ENCODE data around the gene KDM4B. TPM values are rescaled to one million over a fixed set of nuclear protein-coding genes. Genes with fewer than 3 reads are reported as not detected.

KDM4B gene
- polyA plus RNA-seq, 4 donors: 18.5 to 31.9 (median 28.6) TPM

DNA sequence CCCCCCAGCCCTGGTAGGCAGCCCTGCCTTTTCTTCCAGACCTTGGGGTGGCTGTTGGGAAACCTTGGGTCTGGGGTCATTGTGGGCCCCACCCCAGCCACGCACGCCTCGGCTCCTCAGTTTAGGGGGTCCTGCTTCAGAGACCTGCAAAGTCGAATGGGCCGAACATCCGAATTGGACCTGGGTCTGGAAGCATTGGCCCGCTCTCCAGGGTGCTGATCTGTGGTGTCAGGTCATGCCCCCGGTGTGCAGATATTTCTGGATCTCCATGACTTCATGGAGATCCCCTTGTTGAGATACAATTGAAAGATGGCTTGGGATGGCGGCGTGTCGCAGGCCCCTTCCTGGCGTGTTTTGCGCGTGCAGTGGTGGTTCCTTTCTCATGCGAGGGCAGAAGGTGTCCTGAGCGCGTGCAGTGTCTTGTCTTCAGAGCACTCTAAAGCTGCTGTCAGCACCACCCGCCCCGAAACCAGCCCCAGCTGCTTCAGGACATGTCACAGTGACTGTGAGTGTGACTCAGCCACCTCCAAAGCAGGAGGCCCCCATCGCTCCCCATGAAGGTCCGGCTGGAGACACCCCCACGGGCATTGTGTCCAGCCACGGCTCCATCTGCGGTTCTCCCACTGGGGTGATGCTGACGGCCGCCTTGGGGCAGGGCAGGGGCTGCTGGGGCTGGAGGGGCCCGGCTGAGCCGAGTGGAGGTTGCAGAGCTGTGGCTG, 112.7 kb downstream of the KDM4B start:
- DNase-seq (ENCODE audit: low read depth in 4 of 4, low spot score in 2 of 4): no peak

DNA sequence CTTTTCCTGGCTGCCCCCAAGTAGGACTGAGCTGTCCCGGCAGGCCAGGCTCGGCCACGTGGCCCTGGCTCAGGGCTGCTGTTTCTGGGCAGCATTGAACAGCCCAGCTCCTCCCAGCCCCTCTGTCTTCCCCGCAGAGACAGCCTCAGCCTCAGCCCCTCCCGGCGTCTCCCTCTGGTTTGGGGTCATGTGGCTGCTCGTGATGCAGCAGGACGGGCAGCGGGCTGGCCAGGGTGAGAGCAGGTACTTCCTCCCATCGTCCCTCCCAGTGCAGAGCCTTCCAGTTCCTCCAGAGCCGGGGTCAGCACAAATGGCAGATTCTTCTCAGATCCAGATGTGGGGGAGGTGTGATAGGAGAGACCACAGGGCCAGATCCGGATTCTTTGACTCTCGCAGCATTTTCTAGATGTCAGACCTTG, 114.6 kb downstream of the KDM4B start:
- DNase-seq (ENCODE audit: low read depth in 4 of 4, low spot score in 2 of 4): no peak

DNA sequence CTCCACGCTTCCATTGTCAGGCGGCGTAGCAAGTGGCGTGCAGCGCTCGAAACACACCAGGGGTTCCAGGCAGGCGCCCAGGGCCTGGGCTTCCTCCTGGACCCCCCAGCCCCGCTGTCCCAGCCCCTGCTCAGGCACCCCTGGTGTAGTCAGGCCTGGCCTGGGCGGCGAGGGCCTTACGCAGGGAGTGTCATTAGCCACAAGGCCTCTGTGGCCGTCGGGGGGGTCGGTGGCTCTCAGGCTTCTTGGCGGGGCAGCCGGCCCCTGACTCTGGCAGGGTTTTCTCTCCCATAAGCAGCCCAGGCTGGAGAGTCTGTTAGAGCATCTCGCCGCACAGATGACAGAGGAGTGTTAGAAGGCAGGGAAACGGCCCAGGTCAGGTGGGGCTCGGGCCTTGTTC, 116.7 kb downstream of the KDM4B start:
- no peak for DNase-seq (ENCODE audit: low read depth in 4 of 4, low spot score in 2 of 4)

DNA sequence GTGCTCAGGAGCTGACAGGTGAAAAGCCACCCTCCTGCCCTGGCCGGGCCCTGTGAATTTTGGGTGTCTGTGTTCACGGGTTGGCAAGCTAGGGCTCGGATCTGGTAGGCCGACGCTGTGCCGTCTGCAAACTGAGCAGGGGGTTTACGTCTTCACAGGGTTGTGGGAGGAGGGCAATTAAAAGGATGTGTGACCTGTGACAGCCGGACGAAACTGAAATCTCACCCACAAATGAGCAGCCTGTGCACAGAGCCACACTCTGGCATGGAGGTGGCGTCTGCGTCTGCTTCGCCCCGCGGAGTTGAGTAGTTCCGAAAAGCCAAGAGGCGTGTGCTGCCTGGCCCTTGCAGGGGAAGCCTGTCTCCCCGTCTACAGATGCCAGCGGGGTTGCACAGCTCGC, 117.3 kb downstream of the KDM4B start:
- no peak for DNase-seq (ENCODE audit: low read depth in 4 of 4, low spot score in 2 of 4)

DNA sequence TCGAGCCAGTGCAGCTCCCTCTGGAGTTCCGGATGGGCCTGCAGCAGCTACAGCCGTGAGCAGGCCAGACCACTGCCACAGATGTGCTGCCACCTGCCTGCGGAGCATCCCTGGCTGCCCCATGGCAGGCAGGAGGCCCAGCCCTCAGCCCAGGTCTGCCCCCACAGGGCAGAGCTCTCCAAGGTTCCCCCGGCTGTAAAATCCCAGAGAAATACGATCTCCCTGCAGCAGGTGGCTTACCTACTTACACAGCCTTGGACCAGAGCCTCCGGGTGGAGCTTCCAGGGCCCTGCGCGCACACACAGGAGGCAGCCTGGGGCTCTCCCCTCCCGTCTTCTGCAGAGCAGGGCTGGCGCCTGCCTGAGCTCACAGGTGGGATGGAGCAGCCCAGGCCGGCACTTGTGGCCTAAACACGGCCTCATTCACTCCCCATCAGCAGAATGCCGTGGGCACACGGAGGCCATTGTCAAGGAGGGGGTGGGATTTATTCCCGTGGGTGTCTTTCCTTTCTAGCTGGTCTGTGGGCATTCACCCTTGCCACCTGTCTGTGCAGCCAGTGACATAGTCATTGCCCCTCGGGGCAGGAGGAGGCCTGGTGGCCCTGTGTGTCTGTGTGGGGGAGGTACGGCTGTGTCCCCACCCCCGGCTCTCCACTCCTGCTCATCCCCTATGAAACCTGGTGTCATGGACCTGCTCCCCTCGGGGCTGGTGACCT, 118.0 kb downstream of the KDM4B start:
- peak in 1 of 4 donors; percentile 31 for DNase-seq (ENCODE audit: low read depth in 4 of 4, low spot score in 2 of 4)

DNA sequence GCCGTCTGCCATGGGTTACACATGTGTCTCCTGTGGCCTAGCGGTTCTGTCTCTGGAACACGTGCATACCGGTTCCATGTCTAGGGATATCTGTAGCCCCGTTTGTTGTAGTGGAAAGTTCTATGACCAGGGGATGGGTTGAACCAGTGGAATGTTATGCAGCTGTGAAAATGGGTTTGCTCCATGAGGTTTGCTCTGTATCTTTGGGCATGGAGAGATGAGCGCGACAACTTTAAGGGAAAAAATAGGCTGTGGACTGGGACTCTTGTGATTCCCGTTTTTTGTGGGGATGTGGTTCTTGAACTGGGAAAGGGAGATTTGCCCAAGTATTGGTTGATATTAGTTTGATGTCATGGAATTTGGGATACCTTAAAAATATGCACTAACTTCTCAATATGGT, 120.4 kb downstream of the KDM4B start:
- DNase-seq (ENCODE audit: low read depth in 4 of 4, low spot score in 2 of 4): no peak

DNA sequence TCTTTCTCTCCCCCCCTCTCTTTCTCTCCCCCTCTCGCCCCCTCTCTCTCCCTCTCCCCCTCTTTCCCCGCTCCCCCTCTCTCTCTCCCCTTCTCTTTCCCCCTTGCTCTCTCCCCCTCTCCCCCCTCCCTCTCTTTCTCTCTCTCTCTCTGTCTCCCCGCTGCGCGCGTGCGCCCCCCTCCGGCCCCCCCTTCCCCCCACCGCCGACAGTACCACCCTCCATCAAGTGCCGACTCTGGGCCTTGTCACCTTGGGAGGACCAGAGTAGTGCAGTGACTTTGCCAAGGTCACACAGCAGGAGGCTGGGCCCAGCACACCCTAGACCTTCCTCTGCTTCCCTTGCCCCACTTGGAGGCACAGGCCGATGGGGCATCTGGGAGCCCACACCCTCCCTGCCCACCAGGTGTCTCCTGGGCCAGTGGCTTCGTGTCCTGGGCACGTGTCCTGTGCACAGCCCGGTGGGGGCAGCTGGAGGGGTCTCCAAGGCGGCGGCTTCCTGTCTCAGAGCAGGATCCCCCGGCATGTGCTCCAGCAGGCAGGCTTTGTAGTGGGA, 121.6 kb downstream of the KDM4B start:
- no peak for DNase-seq (ENCODE audit: low read depth in 4 of 4, low spot score in 2 of 4)

DNA sequence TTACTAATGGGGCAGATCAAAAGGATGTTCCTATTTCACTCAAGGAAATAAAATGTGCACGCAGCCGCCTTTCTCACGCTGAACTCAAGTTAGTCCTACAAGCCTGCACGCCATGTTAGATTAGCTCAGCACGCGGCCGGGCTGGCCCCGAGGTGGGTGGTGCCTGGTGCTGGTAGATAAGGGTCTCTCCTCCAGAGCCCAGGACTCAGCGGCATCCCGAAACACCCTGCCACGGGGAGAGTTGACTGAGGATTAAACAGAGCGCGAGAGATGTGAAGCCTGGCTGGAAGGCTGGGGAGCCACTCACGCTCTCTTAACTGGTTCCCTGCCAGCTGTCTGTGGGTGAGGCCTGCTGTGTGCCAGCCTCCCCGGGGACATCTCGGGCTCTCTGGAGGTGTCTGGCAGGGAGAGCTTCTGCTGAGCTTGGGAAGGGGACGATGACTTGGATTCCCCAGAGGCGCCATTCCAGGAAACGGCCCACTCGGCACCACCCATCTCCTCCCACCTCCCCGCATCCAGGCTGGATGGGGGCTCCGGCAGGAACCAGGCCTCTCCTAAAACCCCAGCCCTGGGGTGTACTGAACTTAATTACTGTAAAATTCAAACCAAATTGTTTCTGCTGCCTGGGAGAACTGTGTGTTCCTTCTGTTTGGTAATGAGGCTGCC, 122.2 kb downstream of the KDM4B start:
- peak in 1 of 4 donors; percentile 31 for DNase-seq (ENCODE audit: low read depth in 4 of 4, low spot score in 2 of 4)

DNA sequence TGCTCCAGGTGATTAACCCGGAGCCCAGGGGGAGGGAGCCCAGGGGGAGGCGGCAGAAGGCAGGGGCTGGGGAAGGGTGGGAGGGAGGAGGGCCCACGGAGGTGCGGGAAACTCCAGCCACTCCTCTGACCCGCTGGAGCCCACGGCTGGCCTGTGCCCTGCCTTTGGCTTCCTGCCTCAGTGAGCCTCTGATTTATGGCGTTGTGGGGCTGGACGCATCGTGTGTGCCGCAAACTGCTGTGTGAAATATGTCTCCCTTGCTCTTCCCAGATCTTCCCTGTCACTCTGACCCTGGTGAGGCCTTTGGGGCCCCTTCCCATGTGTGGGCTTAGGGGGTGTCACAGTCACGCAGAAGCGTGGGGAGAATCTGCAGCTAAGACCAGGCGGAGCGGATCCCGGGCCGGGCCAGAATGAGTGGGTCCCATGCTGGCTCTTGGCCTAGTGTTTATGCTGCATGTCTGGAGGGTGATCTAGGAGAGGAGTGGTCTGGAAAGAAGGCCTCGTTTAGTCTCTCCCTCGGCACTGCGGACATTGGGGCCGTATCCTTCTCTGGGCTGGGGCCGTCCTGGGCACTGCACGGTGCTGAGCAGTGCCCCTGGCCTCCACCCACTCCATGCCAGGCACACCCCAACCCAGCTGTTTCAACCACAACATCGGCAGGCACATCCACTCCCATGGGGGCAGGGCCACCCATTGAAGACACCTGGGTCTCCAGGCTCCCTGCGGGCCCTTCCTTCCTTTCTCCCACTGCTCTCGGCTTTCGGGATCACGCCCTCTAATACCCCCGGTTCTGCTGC, 123.0 kb downstream of the KDM4B start:
- peak in 2 of 4 donors; percentile 45 to 47 for DNase-seq (ENCODE audit: low read depth in 4 of 4, low spot score in 2 of 4)

DNA sequence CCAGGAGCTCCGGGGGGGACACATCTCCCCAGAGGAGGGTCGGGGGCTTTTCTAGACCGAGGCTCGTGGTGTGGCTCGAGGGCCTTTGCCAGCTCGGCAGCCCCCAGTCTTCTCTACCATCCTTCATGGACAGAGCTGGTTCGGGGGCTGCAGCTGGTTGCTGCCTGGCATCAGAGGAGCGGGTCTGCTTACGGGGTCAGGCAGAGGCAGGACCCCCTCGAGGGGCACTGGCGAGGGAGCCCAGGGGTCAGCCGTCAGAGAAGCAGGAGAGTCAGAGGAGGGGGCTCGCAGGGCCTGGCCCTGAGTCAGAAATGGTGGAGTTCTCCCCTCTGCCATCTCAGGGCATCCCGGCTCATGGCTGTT, 123.5 kb downstream of the KDM4B start:
- DNase-seq (ENCODE audit: low read depth in 4 of 4, low spot score in 2 of 4): no peak

DNA sequence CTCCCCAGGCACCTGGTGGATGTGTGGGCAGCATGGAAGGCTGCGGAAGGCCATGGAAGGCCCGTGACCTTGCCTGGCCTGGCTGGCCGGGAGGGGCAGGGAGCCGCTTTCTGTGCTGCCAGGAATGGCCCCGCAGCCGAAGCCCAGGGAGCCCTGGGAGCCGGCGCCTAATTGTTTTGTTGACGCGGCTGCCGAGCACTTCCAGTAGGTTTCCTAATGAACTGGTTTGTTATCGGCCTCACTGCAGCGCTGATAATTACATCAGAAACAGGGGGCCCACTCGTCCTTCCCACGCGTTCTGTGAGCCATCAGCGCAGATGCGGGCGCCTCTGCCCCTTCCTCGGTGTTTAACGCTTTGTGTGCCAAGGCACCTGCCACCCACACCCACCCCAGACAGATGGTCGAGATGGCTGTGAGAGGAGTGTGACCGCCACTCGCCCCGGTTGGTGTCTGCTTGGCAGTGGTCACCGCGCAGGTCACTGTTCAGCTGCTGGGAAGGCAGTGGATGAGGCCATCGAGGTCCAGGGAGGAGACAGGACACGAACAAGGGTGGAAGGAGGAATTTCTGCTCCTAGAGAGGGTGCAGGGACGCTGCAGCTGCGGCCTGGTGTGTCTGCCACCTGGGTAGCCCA, 124.5 kb downstream of the KDM4B start:
- no peak for DNase-seq (ENCODE audit: low read depth in 4 of 4, low spot score in 2 of 4)

DNA sequence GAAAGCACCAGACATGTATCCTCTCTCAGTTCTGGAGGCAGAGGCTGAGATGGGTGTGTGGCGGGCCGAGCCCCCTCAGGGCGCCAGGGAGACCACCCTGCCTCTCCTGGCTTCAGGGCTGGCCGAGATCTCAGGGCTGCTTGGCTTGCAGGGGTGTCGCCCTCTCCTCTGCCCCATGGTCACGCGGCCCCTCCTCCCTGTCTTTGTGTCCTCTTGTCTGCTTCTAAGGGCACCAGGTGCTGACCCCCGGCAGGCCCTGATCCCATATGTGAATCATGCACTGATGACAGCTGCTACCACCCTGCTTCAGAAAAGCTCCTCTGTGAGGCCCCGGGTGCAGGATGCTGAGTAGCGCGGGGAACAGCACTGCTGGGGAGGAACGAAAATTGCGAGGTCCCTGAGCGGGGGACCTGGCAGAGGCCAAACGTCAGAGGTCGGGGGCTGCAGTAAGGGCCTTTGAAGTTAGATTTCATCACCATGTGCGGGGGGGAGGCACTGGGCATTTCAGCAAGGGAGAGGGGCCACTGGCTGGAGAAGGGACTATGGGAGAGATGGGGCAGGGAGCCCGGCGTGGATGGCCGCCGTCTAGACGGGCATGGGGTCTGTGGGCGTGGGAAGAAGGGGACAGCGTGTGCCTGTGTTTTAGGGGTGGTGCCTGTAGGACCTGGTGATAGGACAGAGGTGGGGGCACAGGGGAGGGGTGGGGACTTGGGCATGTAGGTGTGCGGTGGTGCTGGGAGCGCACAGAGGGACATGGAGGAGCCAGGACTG, 125.2 kb downstream of the KDM4B start:
- DNase-seq (ENCODE audit: low read depth in 4 of 4, low spot score in 2 of 4): no peak

DNA sequence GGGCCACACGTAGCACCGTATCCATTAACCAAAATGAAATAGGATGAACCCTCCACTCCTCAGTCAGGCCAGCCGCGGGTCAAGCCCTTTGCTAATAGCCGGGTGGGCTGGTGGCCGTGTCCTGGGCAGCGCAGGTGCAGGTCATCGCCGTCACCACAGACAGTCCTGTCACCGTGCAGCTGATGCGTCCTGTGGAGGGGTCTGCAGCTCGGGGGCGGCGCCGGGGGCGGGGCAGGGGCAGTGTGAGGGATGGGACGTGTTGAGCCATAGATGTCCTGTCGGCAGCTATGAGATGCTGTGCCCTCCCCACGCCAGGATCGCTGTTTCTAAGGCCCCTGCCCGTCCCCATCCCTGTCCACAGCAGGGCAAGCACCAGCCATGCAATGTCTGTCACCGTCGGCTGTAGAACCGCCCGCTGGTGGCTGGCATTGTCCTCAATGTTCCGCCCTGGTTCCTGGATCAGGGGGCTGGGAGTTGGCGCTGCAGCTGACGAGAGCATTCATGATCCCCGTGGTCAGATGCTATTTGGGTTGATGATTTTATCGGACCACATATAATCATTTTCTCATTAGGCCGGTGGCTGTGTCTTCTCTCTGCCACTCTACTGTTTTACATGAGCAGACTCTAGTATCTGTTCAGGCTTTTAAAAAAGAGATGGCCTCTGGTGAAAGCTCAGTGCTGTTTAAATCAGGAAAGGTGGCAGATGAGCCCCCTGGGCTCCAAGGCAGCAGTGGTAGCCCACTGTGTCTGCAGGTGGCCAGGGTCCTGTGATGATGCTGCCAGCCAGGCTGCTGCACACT, 126.1 kb downstream of the KDM4B start:
- DNase-seq (ENCODE audit: low read depth in 4 of 4, low spot score in 2 of 4): no peak

DNA sequence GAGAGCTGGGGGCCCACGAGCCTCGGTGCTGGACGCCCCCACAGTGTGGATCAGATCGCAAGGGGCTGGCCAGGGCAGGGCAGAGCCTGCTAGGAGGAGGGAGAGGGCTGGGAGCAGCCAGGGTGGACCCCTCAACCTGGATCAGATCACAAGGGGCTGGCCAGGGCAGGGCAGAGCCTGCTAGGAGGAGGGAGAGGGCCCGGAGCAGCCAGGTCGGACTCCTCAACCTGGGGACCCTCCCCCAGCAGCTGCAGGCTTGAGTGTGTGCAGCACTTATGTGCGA, 126.6 kb downstream of the KDM4B start:
- no peak for DNase-seq (ENCODE audit: low read depth in 4 of 4, low spot score in 2 of 4)

DNA sequence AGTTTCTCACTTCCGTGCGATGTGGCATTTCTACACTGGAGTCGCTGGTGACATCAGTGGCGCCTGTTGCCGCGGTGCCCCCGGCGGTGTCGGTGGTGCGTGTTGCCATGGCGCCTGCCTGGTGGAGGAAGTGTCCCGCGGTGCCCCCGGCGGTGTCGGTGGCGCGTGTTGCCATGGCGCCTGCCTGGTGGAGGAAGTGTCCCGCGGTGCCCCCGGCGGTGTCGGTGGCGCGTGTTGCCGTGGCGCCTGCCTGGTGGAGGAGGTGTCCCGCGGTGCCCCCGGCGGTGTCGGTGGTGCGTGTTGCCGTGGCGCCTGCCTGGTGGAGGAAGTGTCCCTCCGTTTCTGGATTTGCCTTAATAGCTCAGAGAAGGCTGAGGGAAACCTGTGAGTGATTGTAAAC, 127.6 kb downstream of the KDM4B start:
- no peak for DNase-seq (ENCODE audit: low read depth in 4 of 4, low spot score in 2 of 4)

DNA sequence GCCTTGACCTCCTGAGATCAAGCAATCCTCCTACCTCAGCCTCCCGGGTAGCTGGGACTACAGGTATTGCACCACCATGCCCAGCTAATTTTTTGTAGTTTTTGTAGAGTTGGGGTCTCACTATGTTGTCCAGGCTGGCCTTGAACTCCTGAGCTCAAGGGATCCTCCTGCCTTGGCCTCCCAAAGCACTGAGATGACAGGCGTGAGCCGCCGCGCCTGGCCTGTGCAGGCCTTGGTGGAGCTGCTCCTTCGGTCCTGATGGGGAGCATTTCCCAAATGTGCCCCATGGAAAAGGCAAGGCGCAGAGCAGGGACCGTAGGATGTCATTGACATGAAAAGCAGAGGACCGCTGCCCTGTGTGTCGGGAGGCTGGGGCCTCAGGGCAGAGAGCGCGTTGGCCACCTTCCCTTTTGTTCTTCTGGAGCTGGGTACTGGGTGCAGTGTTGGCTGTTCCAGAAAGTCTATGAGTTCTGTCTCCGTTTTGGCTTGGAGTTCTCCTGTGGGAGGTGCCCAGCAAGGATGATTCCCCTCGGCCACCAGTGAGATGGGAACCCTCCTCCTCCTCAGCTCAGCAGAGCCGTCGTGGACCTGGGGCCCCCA, 128.5 kb downstream of the KDM4B start:
- no peak for DNase-seq (ENCODE audit: low read depth in 4 of 4, low spot score in 2 of 4)

DNA sequence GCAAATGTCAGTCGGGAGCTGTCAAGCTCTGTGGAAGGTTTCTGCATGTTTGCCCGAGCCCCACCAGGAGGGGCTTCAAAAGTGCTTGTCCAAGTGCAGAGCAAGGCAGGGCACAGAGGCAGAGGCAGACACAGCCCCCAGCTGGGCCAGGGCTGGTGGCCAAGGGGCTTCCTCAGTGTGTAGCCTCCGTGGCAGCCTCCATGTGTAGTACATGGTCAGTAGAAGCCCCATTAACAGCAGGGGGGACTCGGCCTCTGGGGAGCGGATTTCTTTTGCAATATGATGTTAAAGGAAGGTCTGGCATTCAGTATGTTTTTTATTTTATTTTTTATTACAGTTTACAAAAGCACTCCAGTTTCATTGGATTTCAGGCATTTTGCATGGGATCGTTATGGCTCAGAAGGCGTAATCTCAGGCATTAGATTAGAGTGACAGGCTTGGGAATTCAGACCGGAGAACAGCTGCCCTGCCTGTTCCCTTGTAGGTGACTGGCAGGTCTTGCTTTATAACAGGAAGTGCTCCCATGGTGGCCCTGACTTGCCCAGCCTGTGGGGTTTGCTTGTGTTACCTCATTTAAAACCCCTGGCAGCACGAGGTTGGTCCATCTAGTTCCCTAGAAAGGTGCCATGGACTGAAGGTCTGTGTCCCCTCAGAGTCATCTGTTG, 129.2 kb downstream of the KDM4B start:
- no peak for DNase-seq (ENCODE audit: low read depth in 4 of 4, low spot score in 2 of 4)

DNA sequence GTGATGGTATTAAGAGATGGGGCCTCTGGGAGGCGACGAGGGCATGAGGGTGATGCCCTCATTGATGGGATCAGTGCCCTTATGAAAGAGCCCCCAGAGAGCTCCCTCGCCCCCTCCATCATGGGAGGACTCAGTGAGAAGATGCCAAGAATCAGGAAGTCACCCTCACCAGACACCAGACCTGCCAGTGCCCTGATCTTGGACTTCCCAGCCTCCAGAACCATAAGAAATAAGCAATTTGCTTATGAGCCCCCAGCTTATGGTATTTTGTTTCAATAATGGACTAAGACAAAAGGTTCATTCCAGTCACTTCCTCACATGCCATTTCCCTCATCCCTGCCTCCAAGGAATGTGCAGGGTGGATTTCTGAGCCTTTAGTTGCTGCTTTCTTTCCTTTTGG, 129.7 kb downstream of the KDM4B start:
- DNase-seq (ENCODE audit: low read depth in 4 of 4, low spot score in 2 of 4): no peak
